Neural cell (in vitro differentiated cells): ENCODE measurements around the gene CDC40. TPM values are rescaled to one million over a fixed set of nuclear protein-coding genes. Genes with fewer than 3 reads are reported as not detected.

ENCODE experiments used
- H2AFZ ChIP-seq: fragments of 200-600, 300-800 bp; sonication (generic), shearing (Covaris generic); 2 replicates; pipeline ENCODE4 v1.6.0; 2014; ENCODE audit warnings: low read depth, mild to moderate bottlenecking, antibody characterized with exemption, low read length, moderate library complexity
- H3F3A ChIP-seq: fragments of 200-600 bp; shearing (Covaris generic); 2 replicates; pipeline ENCODE4 v1.6.1; 2016; ENCODE audit warnings: mild to moderate bottlenecking, moderate library complexity, mixed read lengths, antibody characterized with exemption, low read length; ENCODE audit not compliant: insufficient read depth, poor library complexity, severe bottlenecking
- H3K27ac ChIP-seq: fragments of 200-600, 300-800 bp; sonication (generic), shearing (Covaris generic); 2 replicates; pipeline ENCODE4 v1.5.1; 2014; ENCODE audit warnings: mild to moderate bottlenecking, low read length, moderate library complexity
- H3K27me3 ChIP-seq: fragments of 300-800, 200-600 bp; sonication (generic), shearing (Covaris generic); 2 replicates; pipeline ENCODE4 v1.6.0; 2014; ENCODE audit warnings: mild to moderate bottlenecking, low read depth, low read length, moderate library complexity; ENCODE audit not compliant: insufficient read depth
- H3K36me3 ChIP-seq: fragments of 300-800, 200-600 bp; sonication (generic), shearing (Covaris generic); 2 replicates; pipeline ENCODE4 v1.5.1; 2014; ENCODE audit warnings: mild to moderate bottlenecking, antibody characterized with exemption, low read length, moderate library complexity; ENCODE audit not compliant: insufficient read depth
- H3K4me2 ChIP-seq: fragments of 300-800, 200-600 bp; sonication (generic), shearing (Covaris generic); 2 replicates; pipeline ENCODE4 v1.6.0; 2014; ENCODE audit warnings: mild to moderate bottlenecking, low read length
- H3K4me3 ChIP-seq: fragments of 300-800, 200-600 bp; sonication (generic), shearing (Covaris generic); 2 replicates; pipeline ENCODE4 v1.5.1; 2014; ENCODE audit warnings: mild to moderate bottlenecking, low read length, moderate library complexity
- H3K79me2 ChIP-seq: fragments of 200-600 bp; shearing (Covaris generic); replicated peaks from 2 replicates; pipeline ENCODE4 v1.6.0; 2014; ENCODE audit warnings: mild to moderate bottlenecking, low read length, moderate library complexity; ENCODE audit not compliant: insufficient read depth
- H3K9ac ChIP-seq: fragments of 300-800, 200-600 bp; sonication (generic), shearing (Covaris generic); 2 replicates; pipeline ENCODE4 v1.6.1; 2016; ENCODE audit warnings: mild to moderate bottlenecking, low read length, mixed read lengths
- H3K9me2 ChIP-seq: fragments of 200-600 bp; shearing (Covaris generic); 2 replicates; pipeline ENCODE4 v1.6.1; 2016; ENCODE audit warnings: mild to moderate bottlenecking, low read length, mixed read lengths; ENCODE audit not compliant: insufficient read depth
- H3K9me3 ChIP-seq: fragments of 200-600, 300-800 bp; sonication (generic), shearing (Covaris generic); 2 replicates; pipeline ENCODE4 v1.6.1; 2016; ENCODE audit warnings: mild to moderate bottlenecking, mixed run types, low read length, moderate library complexity, mixed read lengths
- H4K20me1 ChIP-seq: fragments of 200-600 bp; shearing (Covaris generic); 2 replicates; pipeline ENCODE4 v1.6.1; 2016; ENCODE audit warnings: mild to moderate bottlenecking, mixed run types; ENCODE audit not compliant: insufficient read depth
- CTCF ChIP-seq: fragments of 450-650 bp; IDR thresholded peaks from 2 replicates; pipeline ENCODE4 v1.5.1; 2014; ENCODE audit warnings: antibody characterized with exemption, mild to moderate bottlenecking, moderate library complexity; ENCODE audit not compliant: poor library complexity, severe bottlenecking
- EP300 ChIP-seq: fragments of 450-650 bp; conservative IDR thresholded peaks from 2 replicates; pipeline ENCODE4 v1.6.1; 2014; ENCODE audit warnings: antibody characterized with exemption, mild to moderate bottlenecking, moderate library complexity; ENCODE audit not compliant: poor library complexity, severe bottlenecking
- EZH2 ChIP-seq: fragments of 200-600, 300-800 bp; shearing (Covaris generic), sonication (generic); IDR thresholded peaks from 2 replicates; pipeline ENCODE4 v1.6.1; 2014; ENCODE audit warnings: antibody characterized with exemption, low read length, borderline replicate concordance, mild to moderate bottlenecking; ENCODE audit not compliant: insufficient read depth, poor library complexity, severe bottlenecking
- MXI1 ChIP-seq: fragments of 450-650 bp; conservative IDR thresholded peaks from 2 replicates; pipeline ENCODE4 v1.6.1; 2014; ENCODE audit warnings: antibody characterized with exemption, mild to moderate bottlenecking; ENCODE audit not compliant: poor library complexity, severe bottlenecking
- POLR2AphosphoS5 ChIP-seq: IDR thresholded peaks from 2 replicates; pipeline ENCODE4 v1.6.1; 2012
- RAD21 ChIP-seq: fragments of 450-650 bp; conservative IDR thresholded peaks from 2 replicates; pipeline ENCODE4 v1.6.1; 2014; ENCODE audit warnings: antibody characterized with exemption, mild to moderate bottlenecking, moderate library complexity
- SMC3 ChIP-seq: fragments of 450-650 bp; conservative IDR thresholded peaks from 2 replicates; pipeline ENCODE4 v1.6.1; 2014; ENCODE audit warnings: antibody characterized with exemption, mild to moderate bottlenecking, moderate library complexity; ENCODE audit not compliant: poor library complexity
- TAF1 ChIP-seq: IDR thresholded peaks from 2 replicates; pipeline ENCODE4 v1.6.1; 2012; ENCODE audit warnings: low read depth
- polyA plus RNA-seq: library from polyadenylated mRNA; depleted of rRNA; stranded (reverse); fragments of >200 nt; gene quantifications from 2 replicates; pipeline ENCODE4 v1.2.3, GENCODE V29; 2014
- TF ChIP-seq, protein P1 (sequence below): IDR thresholded peaks from 2 replicates; pipeline ENCODE4 v1.6.1; 2012; ENCODE audit warnings: borderline replicate concordance

Gene CDC40
- polyA plus RNA-seq, 1 donor from 2014 or later = 22.9 TPM

DNA sequence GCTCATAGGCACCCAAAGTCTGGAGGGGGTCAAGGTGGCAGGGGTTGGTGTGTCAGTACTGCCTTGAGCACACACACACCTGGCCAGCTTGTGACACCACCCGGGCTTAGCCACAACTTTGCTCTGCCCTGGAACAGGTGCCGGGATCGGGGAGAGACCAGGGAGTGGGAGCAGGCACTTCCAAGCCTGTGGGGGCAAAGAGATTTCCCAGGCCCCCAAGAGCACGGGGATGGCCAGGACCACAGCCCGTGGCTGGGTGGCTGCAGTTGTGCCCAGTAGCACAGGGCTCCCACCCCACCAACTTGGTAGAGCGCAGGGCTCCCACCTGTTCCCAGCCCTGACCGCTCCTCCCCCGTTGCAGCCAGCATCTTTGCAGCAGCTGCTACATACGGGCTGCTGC lies 41.2 kb upstream of the CDC40 start:
- no peaks in the 10 kb centered on the region for H3K36me3 ChIP-seq
- H3K4me2 ChIP-seq = no peak overlapping the region
- no peaks in the 10 kb centered on the region for H3K9me2 ChIP-seq
- H3F3A ChIP-seq = no peaks in the 10 kb centered on the region
- no peaks in the 10 kb centered on the region for H3K27me3 ChIP-seq
- no peaks in the 10 kb centered on the region for H3K9me3 ChIP-seq
- H4K20me1 ChIP-seq = no peaks in the 10 kb centered on the region
- no peak overlapping the region for H3K27ac ChIP-seq
- TF ChIP-seq MXI1 (no peak), RAD21 (no peak), POLR2AphosphoS5 (no peak), EZH2 (no peak), EP300 (no peak), TAF1 (no peak), SMC3 (no peak), CTCF (no peak)
- TF ChIP-seq, protein P1, sequence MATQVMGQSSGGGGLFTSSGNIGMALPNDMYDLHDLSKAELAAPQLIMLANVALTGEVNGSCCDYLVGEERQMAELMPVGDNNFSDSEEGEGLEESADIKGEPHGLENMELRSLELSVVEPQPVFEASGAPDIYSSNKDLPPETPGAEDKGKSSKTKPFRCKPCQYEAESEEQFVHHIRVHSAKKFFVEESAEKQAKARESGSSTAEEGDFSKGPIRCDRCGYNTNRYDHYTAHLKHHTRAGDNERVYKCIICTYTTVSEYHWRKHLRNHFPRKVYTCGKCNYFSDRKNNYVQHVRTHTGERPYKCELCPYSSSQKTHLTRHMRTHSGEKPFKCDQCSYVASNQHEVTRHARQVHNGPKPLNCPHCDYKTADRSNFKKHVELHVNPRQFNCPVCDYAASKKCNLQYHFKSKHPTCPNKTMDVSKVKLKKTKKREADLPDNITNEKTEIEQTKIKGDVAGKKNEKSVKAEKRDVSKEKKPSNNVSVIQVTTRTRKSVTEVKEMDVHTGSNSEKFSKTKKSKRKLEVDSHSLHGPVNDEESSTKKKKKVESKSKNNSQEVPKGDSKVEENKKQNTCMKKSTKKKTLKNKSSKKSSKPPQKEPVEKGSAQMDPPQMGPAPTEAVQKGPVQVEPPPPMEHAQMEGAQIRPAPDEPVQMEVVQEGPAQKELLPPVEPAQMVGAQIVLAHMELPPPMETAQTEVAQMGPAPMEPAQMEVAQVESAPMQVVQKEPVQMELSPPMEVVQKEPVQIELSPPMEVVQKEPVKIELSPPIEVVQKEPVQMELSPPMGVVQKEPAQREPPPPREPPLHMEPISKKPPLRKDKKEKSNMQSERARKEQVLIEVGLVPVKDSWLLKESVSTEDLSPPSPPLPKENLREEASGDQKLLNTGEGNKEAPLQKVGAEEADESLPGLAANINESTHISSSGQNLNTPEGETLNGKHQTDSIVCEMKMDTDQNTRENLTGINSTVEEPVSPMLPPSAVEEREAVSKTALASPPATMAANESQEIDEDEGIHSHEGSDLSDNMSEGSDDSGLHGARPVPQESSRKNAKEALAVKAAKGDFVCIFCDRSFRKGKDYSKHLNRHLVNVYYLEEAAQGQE = no peak
- H3K4me3 ChIP-seq = no peak overlapping the region
- H2AFZ ChIP-seq = no peak overlapping the region
- H3K79me2 ChIP-seq = peaks cover 46% of the 10 kb centered on the region
- H3K9ac ChIP-seq = no peak overlapping the region

DNA sequence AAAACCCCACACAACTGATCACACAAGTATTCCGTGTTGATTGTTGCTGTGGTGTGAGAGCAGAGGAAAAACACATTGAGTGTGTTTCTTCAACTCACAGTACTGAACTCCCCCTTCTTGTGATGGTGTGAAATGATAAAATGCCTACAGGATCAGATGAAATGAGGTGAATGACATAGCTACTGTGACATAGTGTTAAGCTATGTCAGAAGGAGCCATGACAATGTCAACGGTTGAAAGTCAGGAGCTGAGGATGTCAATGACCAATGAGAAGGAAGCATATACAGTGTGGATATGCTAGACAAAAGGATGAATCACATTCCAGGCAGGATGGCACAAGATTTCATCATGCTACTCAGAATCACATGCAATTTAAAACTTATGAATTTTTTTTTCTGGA lies 39.6 kb upstream of the CDC40 start:
- Histone ChIP-seq H3K4me3 (no peak overlapping the region), H3K9me3 (no peaks in the 10 kb centered on the region), H3K27ac (no peak overlapping the region), H3K27me3 (no peaks in the 10 kb centered on the region), H3K4me2 (no peak overlapping the region), H3K36me3 (no peaks in the 10 kb centered on the region), H3K9me2 (no peaks in the 10 kb centered on the region), H3K79me2 (peaks cover 41% of the 10 kb centered on the region), H3K9ac (no peak overlapping the region), H2AFZ (no peak overlapping the region), H4K20me1 (no peaks in the 10 kb centered on the region), H3F3A (no peaks in the 10 kb centered on the region)
- TF ChIP-seq, protein P1 = no peak
- TF ChIP-seq MXI1 (no peak), SMC3 (no peak), TAF1 (no peak), EP300 (no peak), RAD21 (no peak)
